Pancreas (tissue), 10 donors: ENCODE data around the gene GRK5. TPM values are rescaled to one million over a fixed set of nuclear protein-coding genes. Genes with fewer than 3 reads are reported as not detected.

Experiments
- ATAC-seq, 4 donors: fragments of 200-7000 bp; cut with Tn5 transposase; one replicate each; pipeline versions ENCODE4 v1.8.0 to v1.9.1; 2020; ENCODE audit warnings: mild to moderate bottlenecking in 4 of 4, moderate library complexity in 4 of 4
- DNase-seq, 6 donors: peaks; one replicate each; pipeline ENCODE4 v3.0.0-alpha.2; 2020
- FAIRE-seq: peaks from 2 replicates; lab custom pipeline; 2012; peaks lifted over from hg19 to GRCh38; lab: Jason Lieb, UNC
- H3K27ac ChIP-seq, 4 donors: fragments of 200-600 bp; sonication (generic); 1 replicate in 3 of 4; 2 replicates in 1 of 4; pipeline versions ENCODE4 v1.5.0 to v1.8.0; 2020
- H3K27me3 ChIP-seq, 4 donors: fragments of 200-600 bp; one replicate each; pipeline ENCODE4 v1.8.0; 2021
- H3K36me3 ChIP-seq, 3 donors: fragments of 200-600 bp; sonication (generic) in 1 of 3; one replicate each; pipeline versions ENCODE4 v1.5.0 to v1.8.0; 2020 to 2021
- H3K4me1 ChIP-seq, 3 donors: fragments of 200-600 bp; one replicate each; pipeline ENCODE4 v1.8.0; 2021
- H3K4me3 ChIP-seq, 4 donors: fragments of 200-600 bp; sonication (generic) in 2 of 4; one replicate each; pipeline versions ENCODE4 v1.5.0 to v1.8.0; 2020 to 2021
- H3K9me3 ChIP-seq, 4 donors: fragments of 200-600 bp; one replicate each; pipeline ENCODE4 v1.8.0; 2021
- CTCF ChIP-seq, 4 donors: fragments of 200-600 bp; sonication (generic) in 3 of 4; IDR thresholded peaks; one replicate each; pipeline versions ENCODE4 v1.5.0 to v1.8.0; 2021; ENCODE audit warnings: antibody characterized with exemption in 4 of 4
- WGBS, 2 donors: extraction: QIAGEN DNeasy Blood & Tissue Kit; methylation state at CpG; one replicate each; pipeline ENCODE4 v1.1.7; 2013; 5-methylcytosine and 5-hydroxymethylcytosine counted together
- intact Hi-C, 3 donors: fragments of 100-400 bp; cut with DNase I; formaldehyde crosslinking; loops; one replicate each; pipeline versions ENCODE4 v1.11.1 to v1.14.2; 2022
- polyA plus RNA-seq, 2 donors: library from polyadenylated mRNA; stranded (reverse); fragments of 200-250 nt; gene quantifications; one replicate each; pipeline ENCODE4 v1.2.3, GENCODE V29; 2013
- total RNA-seq, 6 donors: library from RNA; stranded (reverse); fragmentation: NEBNext Ultra II Directional in 4 of 6; extraction: Animal tissue kit (Norgen Biotek cat#: 25700) in 4 of 6; gene quantifications; one replicate each; pipeline versions ENCODE4 v1.2.1 to v1.2.4, GENCODE V29; 2021 to 2023
- donor health status: healthy with polysubstance abuse.
- donor health status: DM: no; HTN: no; CAD: no; lungs with moderate emphysema.
- donor health status: DM: no; HTN: no; CAD: no.
- donor health status: control.
- donor health status: control.
- donor health status: Bipolar disorder and iron deficiency.
- donor health status: DM: yes; HTN: yes; CAD: no.
- donor health status: DM: no; HTN: no; CAD: no.
- donor health status: DM: no; HTN: no; CAD: no.
- donor health status: DM: yes; HTN: yes; CAD: no.

Gene GRK5
- total and polyA plus RNA-seq, 8 donors = 1.4 to 6.0 (median 2.5) TPM

- Histone ChIP-seq H3K4me3 (no peak overlapping the region), H3K9me3 (no peaks in the 10 kb centered on the region), H3K36me3 (no peaks in the 10 kb centered on the region), H3K27me3 (no peaks in the 10 kb centered on the region), H3K27ac (no peak overlapping the region), H3K4me1 (no peaks in the 10 kb centered on the region)
- ATAC-seq = no peak
- TF ChIP-seq CTCF (IDR thresholded peaks at IDR 0.05) = no peak
- WGBS, 2 donors = 66 to 71% methylated on average over 10 of the region's 10 CpGs
- no peak for FAIRE-seq
- DNase-seq = no peak
- intact Hi-C loops = no loop called here
Observed at GRCh38 chr10:119466076-119466475, 258.7 kb downstream of the GRK5 start.

DNA sequence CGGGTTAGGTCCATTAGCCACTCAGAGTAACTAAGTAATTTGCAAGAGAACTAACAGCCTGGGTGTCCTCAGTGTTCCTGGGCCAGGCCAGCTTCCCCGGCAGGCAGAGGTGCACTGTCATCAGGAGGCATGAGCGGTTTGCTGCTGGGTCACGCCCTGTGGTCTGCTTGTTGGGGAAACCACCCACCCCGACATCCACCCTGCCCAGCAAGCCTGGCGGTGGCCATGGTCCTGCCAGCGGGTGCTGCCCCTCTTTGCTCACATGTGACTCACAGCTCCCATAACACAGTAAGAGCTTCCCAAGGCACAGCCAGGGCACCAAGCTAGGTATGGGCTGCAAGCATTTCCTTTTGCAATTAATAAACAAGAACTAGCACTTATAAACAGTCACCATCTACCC, 259.3 kb downstream of the GRK5 start:
- FAIRE-seq = no peak
- DNase-seq = no peak
- Histone ChIP-seq H3K9me3 (no peaks in the 10 kb centered on the region), H3K36me3 (no peaks in the 10 kb centered on the region), H3K4me3 (no peak overlapping the region), H3K27me3 (no peaks in the 10 kb centered on the region), H3K4me1 (no peaks in the 10 kb centered on the region), H3K27ac (no peak overlapping the region)
- 86 to 90% methylated on average over 7 of the region's 7 CpGs for WGBS, 2 donors
- intact Hi-C loops = no loop called here
- no peak for TF ChIP-seq CTCF (IDR thresholded peaks at IDR 0.05)
- no peak for ATAC-seq

- H3K27me3 ChIP-seq = no peaks in the 10 kb centered on the region
- H3K9me3 ChIP-seq = no peaks in the 10 kb centered on the region
- no peaks in the 10 kb centered on the region for H3K4me1 ChIP-seq
- no peak overlapping the region for H3K4me3 ChIP-seq
- intact Hi-C loops = no loop called here
- no peak for TF ChIP-seq CTCF (IDR thresholded peaks at IDR 0.05)
- H3K27ac ChIP-seq = no peak overlapping the region
- 70 to 79% methylated on average over 12 to 13 of the region's 13 CpGs for WGBS, 2 donors
- FAIRE-seq (no peak), ATAC-seq (no peak), DNase-seq (no peak)
- no peaks in the 10 kb centered on the region for H3K36me3 ChIP-seq
Observed at GRCh38 chr10:119468542-119469324, 261.4 kb downstream of the GRK5 start.

DNA sequence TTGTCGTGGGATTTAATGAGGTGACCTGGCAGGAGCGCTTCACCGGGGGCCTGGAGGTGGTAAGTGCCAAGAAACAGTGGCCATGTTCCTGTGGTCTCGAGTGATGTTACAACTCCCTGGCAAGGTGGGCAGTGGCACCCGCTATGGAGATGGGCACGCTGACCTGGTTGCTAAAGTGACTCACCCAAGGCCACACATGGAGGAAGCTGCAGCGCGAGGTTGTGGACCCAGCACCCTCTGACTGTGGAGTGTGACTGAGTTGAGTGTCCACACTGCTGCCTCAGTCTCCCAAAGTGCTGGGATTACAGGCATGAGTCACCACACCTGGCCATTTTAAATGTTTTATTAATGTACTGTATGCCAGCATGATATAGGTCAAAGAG, 261.9 kb downstream of the GRK5 start:
- Histone ChIP-seq H3K9me3 (no peaks in the 10 kb centered on the region), H3K4me3 (no peak overlapping the region), H3K4me1 (no peaks in the 10 kb centered on the region), H3K36me3 (no peaks in the 10 kb centered on the region), H3K27me3 (no peaks in the 10 kb centered on the region), H3K27ac (no peak overlapping the region)
- ATAC-seq (no peak), FAIRE-seq (no peak), DNase-seq (no peak)
- intact Hi-C loops = no loop called here
- no peak for TF ChIP-seq CTCF (IDR thresholded peaks at IDR 0.05)
- 92 to 93% methylated on average over 8 of the region's 8 CpGs for WGBS, 2 donors

DNA sequence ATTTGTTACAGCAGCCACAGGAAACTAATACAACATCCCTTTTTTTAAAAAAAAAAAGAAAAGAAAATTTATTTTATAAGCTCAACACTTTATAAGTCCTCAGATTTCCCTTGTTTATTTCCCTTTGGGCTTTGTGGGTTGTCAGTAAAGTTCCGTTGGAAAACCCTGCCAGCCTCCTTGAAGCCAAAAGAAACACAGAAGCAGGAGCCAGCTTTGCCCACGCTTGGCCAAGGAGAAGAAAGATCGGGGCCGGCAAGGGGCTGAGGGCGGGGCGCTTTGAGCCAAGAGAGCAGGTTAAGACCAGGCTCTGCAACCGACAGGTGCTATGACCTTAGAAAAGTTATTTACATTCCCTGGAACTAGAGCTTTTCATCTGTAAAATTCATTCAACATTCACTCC, 262.5 kb downstream of the GRK5 start:
- ATAC-seq (no peak), FAIRE-seq (no peak), DNase-seq (no peak)
- H3K27me3 ChIP-seq = no peaks in the 10 kb centered on the region
- no peak overlapping the region for H3K4me3 ChIP-seq
- H3K9me3 ChIP-seq = no peaks in the 10 kb centered on the region
- no peaks in the 10 kb centered on the region for H3K4me1 ChIP-seq
- no peaks in the 10 kb centered on the region for H3K36me3 ChIP-seq
- no peak overlapping the region for H3K27ac ChIP-seq
- TF ChIP-seq CTCF (IDR thresholded peaks at IDR 0.05) = no peak
- WGBS, 2 donors = 47 to 56% methylated on average over 7 of the region's 7 CpGs
- intact Hi-C loops = no loop called here
